K562 (cell line): ENCODE measurements around the gene ACTR3C. TPM values are rescaled to one million over a fixed set of nuclear protein-coding genes. Genes with fewer than 3 reads are reported as not detected.

ENCODE experiments used
- ARID3A ChIP-seq: IDR thresholded peaks from 2 replicates; pipeline ENCODE4 v1.6.1; 2012; ENCODE audit warnings: low read depth, low read length, improper control_type of control experiment, borderline replicate concordance
- ATF1 ChIP-seq, 2 experiments: fragments of 450-650 bp in 1 of 2; IDR thresholded peaks; 2 replicates each; pipeline ENCODE4 v1.6.1; 2016; ENCODE audit warnings: missing compliant biosample characterization in 1 of 2, missing genetic modification characterization in 1 of 2
- ATF6 ChIP-seq: sonication (generic); formaldehyde crosslinking; IDR thresholded peaks from 2 replicates; pipeline ENCODE4 v1.4.0; 2020; ENCODE audit warnings: mild to moderate bottlenecking, missing genetic modification reagents
- GTF2F1 ChIP-seq: IDR thresholded peaks from 2 replicates; pipeline ENCODE4 v1.6.1; 2011; ENCODE audit warnings: low read depth, low read length, improper control_type of control experiment
- IRF2 ChIP-seq: sonication (generic); formaldehyde crosslinking; IDR thresholded peaks from 2 replicates; pipeline ENCODE4 v1.8.1; 2022; ENCODE audit warnings: mild to moderate bottlenecking, missing genetic modification reagents
- LEF1 ChIP-seq: fragments of 450-650 bp; IDR thresholded peaks from 2 replicates; pipeline ENCODE4 v1.6.1; 2016; ENCODE audit warnings: mild to moderate bottlenecking
- MTA1 ChIP-seq: fragments of 450-650 bp; IDR thresholded peaks from 2 replicates; pipeline ENCODE4 v1.6.1; 2017; ENCODE audit warnings: borderline replicate concordance
- MXD1 ChIP-seq: fragments of 250-450 bp; sonication (Bioruptor Pico); IDR thresholded peaks from 2 replicates; pipeline ENCODE4 v1.8.0; 2021; ENCODE audit warnings: borderline replicate concordance, mild to moderate bottlenecking, moderate library complexity; ENCODE audit not compliant: poor library complexity, severe bottlenecking
- POLR2A ChIP-seq: fragments of 450-650 bp; conservative IDR thresholded peaks from 2 replicates; pipeline ENCODE4 v1.6.1; 2016
- RFX1 ChIP-seq: fragments of 450-650 bp; IDR thresholded peaks from 2 replicates; pipeline ENCODE4 v1.6.1; 2016; ENCODE audit warnings: mild to moderate bottlenecking, moderate library complexity
- RFX7 ChIP-seq: fragments of 250-450 bp; sonication (Bioruptor Pico); IDR thresholded peaks from 2 replicates; pipeline ENCODE4 v1.5.1; 2021; ENCODE audit warnings: mild to moderate bottlenecking
- TBL1XR1 ChIP-seq, 2 experiments: IDR thresholded peaks; 2 replicates each; pipeline ENCODE4 v1.6.1; 2012; ENCODE audit warnings: improper control_type of control experiment in 2 of 2, low read length in 2 of 2, mild to moderate bottlenecking in 1 of 2
- TRIM24 ChIP-seq, 2 experiments: fragments of 450-650 bp; IDR thresholded peaks; 2 replicates each; pipeline ENCODE4 v1.6.1; 2016
- ZBTB1 ChIP-seq: sonication (generic); formaldehyde crosslinking; IDR thresholded peaks from 2 replicates; pipeline ENCODE4 v1.8.1; 2023; ENCODE audit warnings: missing genetic modification reagents, low read depth, mild to moderate bottlenecking, borderline replicate concordance
- ZNF140 ChIP-seq: fragments of 250-450 bp; sonication (Bioruptor Pico); IDR thresholded peaks from 2 replicates; pipeline ENCODE4 v1.8.0; 2021; ENCODE audit warnings: moderate library complexity, mild to moderate bottlenecking, inconsistent platforms
- ZNF445 ChIP-seq: fragments of 250-450 bp; sonication (Bioruptor Pico); IDR thresholded peaks from 2 replicates; pipeline ENCODE4 v1.4.0; 2020; ENCODE audit warnings: low read depth, mild to moderate bottlenecking, moderate library complexity
- polyA plus RNA-seq, 8 experiments: library from polyadenylated mRNA; depleted of rRNA in 4 of 8; stranded (reverse) in 5 of 8; unstranded in 3 of 8; fragments of >200 nt; fragmentation: Nextera tagmentation in 2 of 8; fragmentation: Illumina TruSeq in 1 of 8; extraction: Ambion mirVana in 2 of 8; extraction: Trizol in 1 of 8; gene quantifications; 2 replicates each; pipeline versions ENCODE4 v1.2.1 to v1.2.3, GENCODE V29; 2011 to 2014; ENCODE audit warnings: inconsistent platforms in 1 of 8, missing spikeins in 1 of 8
- total RNA-seq, 7 experiments: library from RNA; depleted of rRNA in 6 of 7; stranded (reverse); fragments of >200 nt in 6 of 7; fragmentation: Illumina TruSeq in 2 of 7; extraction: Trizol in 2 of 7; gene quantifications; 2 replicates each; pipeline versions ENCODE4 v1.2.1 to v1.2.3, GENCODE V29; 2011 to 2021; ENCODE audit warnings: low replicate concordance in 1 of 7
- TF ChIP-seq, protein P1 (sequence below): sonication (generic); formaldehyde crosslinking; IDR thresholded peaks from 2 replicates; pipeline ENCODE4 v1.8.0; 2023; ENCODE audit warnings: mild to moderate bottlenecking, missing genetic modification reagents
- TF ChIP-seq, protein P2 (sequence below): fragments of 450-650 bp; formaldehyde crosslinking; IDR thresholded peaks from 2 replicates; pipeline ENCODE4 v1.4.0; 2022; ENCODE audit warnings: mild to moderate bottlenecking, moderate library complexity

ACTR3C gene
- total and polyA plus RNA-seq, 9 of the 15 experiments (the other 6 are each of a cell fraction or from before 2014, with no cell fraction given): 9.0 to 35.4 (median 13.3) TPM

GRCh38 chr7:150322833-150323681, at the start of gene ACTR3C, which contains the start of gene LRRC61 (continued):
- peak; percentile 19; the same call in 1 of the 2 replicates for TF ChIP-seq ATF6 (CRISPR knock-in tag)
- TF ChIP-seq MTA1: peak; percentile 89
- TF ChIP-seq ZNF445 (CRISPR knock-in tag): 0 out of 2 replicates have a peak, but pooled peaks have one; percentile 46
- TF ChIP-seq, protein P1, sequence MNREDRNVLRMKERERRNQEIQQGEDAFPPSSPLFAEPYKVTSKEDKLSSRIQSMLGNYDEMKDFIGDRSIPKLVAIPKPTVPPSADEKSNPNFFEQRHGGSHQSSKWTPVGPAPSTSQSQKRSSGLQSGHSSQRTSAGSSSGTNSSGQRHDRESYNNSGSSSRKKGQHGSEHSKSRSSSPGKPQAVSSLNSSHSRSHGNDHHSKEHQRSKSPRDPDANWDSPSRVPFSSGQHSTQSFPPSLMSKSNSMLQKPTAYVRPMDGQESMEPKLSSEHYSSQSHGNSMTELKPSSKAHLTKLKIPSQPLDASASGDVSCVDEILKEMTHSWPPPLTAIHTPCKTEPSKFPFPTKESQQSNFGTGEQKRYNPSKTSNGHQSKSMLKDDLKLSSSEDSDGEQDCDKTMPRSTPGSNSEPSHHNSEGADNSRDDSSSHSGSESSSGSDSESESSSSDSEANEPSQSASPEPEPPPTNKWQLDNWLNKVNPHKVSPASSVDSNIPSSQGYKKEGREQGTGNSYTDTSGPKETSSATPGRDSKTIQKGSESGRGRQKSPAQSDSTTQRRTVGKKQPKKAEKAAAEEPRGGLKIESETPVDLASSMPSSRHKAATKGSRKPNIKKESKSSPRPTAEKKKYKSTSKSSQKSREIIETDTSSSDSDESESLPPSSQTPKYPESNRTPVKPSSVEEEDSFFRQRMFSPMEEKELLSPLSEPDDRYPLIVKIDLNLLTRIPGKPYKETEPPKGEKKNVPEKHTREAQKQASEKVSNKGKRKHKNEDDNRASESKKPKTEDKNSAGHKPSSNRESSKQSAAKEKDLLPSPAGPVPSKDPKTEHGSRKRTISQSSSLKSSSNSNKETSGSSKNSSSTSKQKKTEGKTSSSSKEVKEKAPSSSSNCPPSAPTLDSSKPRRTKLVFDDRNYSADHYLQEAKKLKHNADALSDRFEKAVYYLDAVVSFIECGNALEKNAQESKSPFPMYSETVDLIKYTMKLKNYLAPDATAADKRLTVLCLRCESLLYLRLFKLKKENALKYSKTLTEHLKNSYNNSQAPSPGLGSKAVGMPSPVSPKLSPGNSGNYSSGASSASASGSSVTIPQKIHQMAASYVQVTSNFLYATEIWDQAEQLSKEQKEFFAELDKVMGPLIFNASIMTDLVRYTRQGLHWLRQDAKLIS (CRISPR knock-in tag): peak; percentile 98
- no peak for TF ChIP-seq ZNF140 (CRISPR knock-in tag)
- 0 out of 2 replicates have a peak, but pooled peaks have one; percentile 63 for TF ChIP-seq RFX7 (CRISPR knock-in tag)
- TF ChIP-seq, protein P2, sequence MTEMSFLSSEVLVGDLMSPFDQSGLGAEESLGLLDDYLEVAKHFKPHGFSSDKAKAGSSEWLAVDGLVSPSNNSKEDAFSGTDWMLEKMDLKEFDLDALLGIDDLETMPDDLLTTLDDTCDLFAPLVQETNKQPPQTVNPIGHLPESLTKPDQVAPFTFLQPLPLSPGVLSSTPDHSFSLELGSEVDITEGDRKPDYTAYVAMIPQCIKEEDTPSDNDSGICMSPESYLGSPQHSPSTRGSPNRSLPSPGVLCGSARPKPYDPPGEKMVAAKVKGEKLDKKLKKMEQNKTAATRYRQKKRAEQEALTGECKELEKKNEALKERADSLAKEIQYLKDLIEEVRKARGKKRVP: peak; percentile 70; the same call in 1 of the 2 replicates
- TF ChIP-seq MXD1 (CRISPR knock-in tag): peak; percentile 72
- TF ChIP-seq ARID3A: no peak
- peak; percentile 60; the same call in 1 of the 2 replicates for TF ChIP-seq ZBTB1 (CRISPR knock-in tag)
- TF ChIP-seq TBL1XR1 (IDR thresholded peaks at IDR 0.05; ENCODE audit: low read length in 2 of 2): 0 out of 4 replicates have a peak, but pooled peaks of 1 of the 2 experiments have one; percentile 15
- TF ChIP-seq RFX1: no peak
- TF ChIP-seq GTF2F1: no peak
- peak; percentile 91 for TF ChIP-seq POLR2A
- TF ChIP-seq TRIM24 (IDR thresholded peaks at IDR 0.05): peak in 1 of 2 experiments; percentile 26; a peak in 1 of 4 replicates
- TF ChIP-seq IRF2: no peak
- TF ChIP-seq LEF1: peak; percentile 92
- no peak for TF ChIP-seq ATF1 (CRISPR knock-in tag; IDR thresholded peaks at IDR 0.05)
- peak; percentile 89 for TF ChIP-seq ATF1 (tag; IDR thresholded peaks at IDR 0.05)
